HCT116 (cell line): ENCODE data around the gene GRIK3. TPM values are rescaled to one million over a fixed set of nuclear protein-coding genes. Genes with fewer than 3 reads are reported as not detected.

ENCODE experiments used
- ATAC-seq: fragments of 200-7000 bp; cut with Tn5 transposase; 2 replicates; pipeline ENCODE4 v1.9.1; 2020; ENCODE audit warnings: mild to moderate bottlenecking, moderate library complexity
- BruUV-seq: library from RNA; stranded (reverse); fragments of 400-500 nt; replicated peaks from 2 replicates; lab custom pipeline; 2021; lab: Mats Ljungman, UMichigan
- CTCF ChIA-PET: fragments of 300-600 bp; sonication (Branson Sonifier 250); formaldehyde crosslinking; loops from one replicate; lab custom pipeline; 2021; ENCODE audit warnings: antibody characterized with exemption; lab: Charles Lee
- POLR2A ChIA-PET: fragments of 300-600, 350-600 bp; sonication (Branson Sonifier 250); formaldehyde crosslinking; loops from one replicate; lab custom pipeline; 2021; ENCODE audit warnings: antibody characterized with exemption; lab: Charles Lee
- RAD21 ChIA-PET, 2 experiments: fragments of 300-600 bp; sonication (Branson Sonifier 250); formaldehyde crosslinking; loops; one replicate each; lab custom pipeline; 2023; ENCODE audit warnings: low total read pairs in 2 of 2; ENCODE audit not compliant: uncharacterized antibody in 2 of 2, unreplicated experiment in 2 of 2, low non-redundant PET in 1 of 2; lab: Charles Lee
- DNase-seq: peaks from one replicate; pipeline ENCODE4 v3.0.0-alpha.2; 2010; ENCODE audit warnings: low read depth, low spot score
- H2AFZ ChIP-seq: fragments of 200-600 bp; shearing (Covaris generic), sonication (generic); 2 replicates; pipeline ENCODE4 v1.6.1; 2017; ENCODE audit warnings: low read depth, mixed run types, mixed read lengths, antibody characterized with exemption, low read length; ENCODE audit not compliant: poor library complexity, severe bottlenecking
- H3K27ac ChIP-seq: 2 replicates; pipeline ENCODE4 v1.5.1; 2012; ENCODE audit warnings: low read depth, low read length
- H3K27me3 ChIP-seq: fragments of 200-600 bp; sonication (generic); 2 replicates; pipeline ENCODE4 v1.6.1; 2016; ENCODE audit warnings: mixed run types, low read length, mixed read lengths; ENCODE audit not compliant: insufficient read depth
- H3K36me3 ChIP-seq, 2 experiments: fragments of 200-500 bp in 1 of 2; fragments of 200-600 bp in 1 of 2; sonication (Bioruptor generic) in 1 of 2; sonication (generic) in 1 of 2; 2 replicates each; pipeline versions ENCODE4 v1.5.1 to v1.6.1; 2014 to 2016; ENCODE audit warnings: low read length in 2 of 2, inconsistent platforms in 1 of 2, mixed read lengths in 1 of 2, mixed run types in 1 of 2; ENCODE audit not compliant: insufficient read depth in 2 of 2, control insufficient read depth in 1 of 2
- H3K4me1 ChIP-seq, 2 experiments: fragments of 200-600 bp in 1 of 2; sonication (generic) in 1 of 2; 2 replicates each; pipeline versions ENCODE4 v1.5.1 to v1.6.1; 2012 to 2017; ENCODE audit warnings: low read length in 2 of 2, inconsistent platforms in 1 of 2, mild to moderate bottlenecking in 1 of 2, mixed read lengths in 1 of 2, mixed run types in 1 of 2, moderate library complexity in 1 of 2; ENCODE audit not compliant: insufficient read depth in 2 of 2, control insufficient read depth in 1 of 2
- H3K4me2 ChIP-seq: fragments of 200-600 bp; sonication (generic); 2 replicates; pipeline ENCODE4 v1.6.1; 2017; ENCODE audit warnings: mixed run types, low read length, mixed read lengths
- H3K4me3 ChIP-seq, 2 experiments: fragments of 200-600 bp in 1 of 2; sonication (generic) in 1 of 2; replicated peaks in 1 of 2; 2 replicates each; pipeline ENCODE4 v1.5.1; 2011 to 2016; ENCODE audit warnings: low read length in 2 of 2, control low read depth in 1 of 2, low read depth in 1 of 2, mild to moderate bottlenecking in 1 of 2, mixed read lengths in 1 of 2, mixed run types in 1 of 2
- H3K79me2 ChIP-seq: fragments of 200-600 bp; sonication (generic); 2 replicates; pipeline ENCODE4 v1.6.1; 2017; ENCODE audit warnings: mild to moderate bottlenecking, mixed run types, low read length, moderate library complexity, mixed read lengths; ENCODE audit not compliant: insufficient read depth
- H3K9ac ChIP-seq: fragments of 200-600 bp; sonication (generic); 2 replicates; pipeline ENCODE4 v1.6.1; 2016; ENCODE audit warnings: low read length, mixed read lengths
- H3K9me2 ChIP-seq: fragments of 200-600 bp; sonication (generic), shearing (Covaris generic); 2 replicates; pipeline ENCODE4 v1.6.1; 2017; ENCODE audit warnings: mixed run types, mild to moderate bottlenecking, moderate library complexity; ENCODE audit not compliant: insufficient read depth
- H3K9me3 ChIP-seq, 2 experiments: fragments of 200-500 bp in 1 of 2; fragments of 200-600 bp in 1 of 2; sonication (Bioruptor generic) in 1 of 2; sonication (generic) in 1 of 2; 2 replicates each; pipeline ENCODE4 v1.6.1; 2014 to 2017; ENCODE audit warnings: low read length in 2 of 2, mixed read lengths in 2 of 2, inconsistent platforms in 1 of 2, low read depth in 1 of 2, mild to moderate bottlenecking in 1 of 2, mixed run types in 1 of 2, moderate library complexity in 1 of 2; ENCODE audit not compliant: control insufficient read depth in 1 of 2, insufficient read depth in 1 of 2
- H4K20me1 ChIP-seq: fragments of 200-600 bp; sonication (generic), shearing (Covaris generic); 2 replicates; pipeline ENCODE4 v1.6.1; 2017; ENCODE audit warnings: mixed run types, mild to moderate bottlenecking, moderate library complexity; ENCODE audit not compliant: insufficient read depth
- CBX3 ChIP-seq: IDR thresholded peaks from 2 replicates; pipeline ENCODE4 v1.6.1; 2012; ENCODE audit warnings: low read depth
- CEBPB ChIP-seq: IDR thresholded peaks from 2 replicates; pipeline ENCODE4 v1.6.1; 2012; ENCODE audit warnings: low read depth
- EGR1 ChIP-seq: IDR thresholded peaks from 2 replicates; pipeline ENCODE4 v1.6.1; 2012; ENCODE audit warnings: low read depth
- ELF1 ChIP-seq: IDR thresholded peaks from 2 replicates; pipeline ENCODE4 v1.6.1; 2012; ENCODE audit warnings: low read depth, borderline replicate concordance
- EZH2 ChIP-seq: fragments of 200-600 bp; sonication (generic); IDR thresholded peaks from 2 replicates; pipeline ENCODE4 v1.6.1; 2017; ENCODE audit warnings: antibody characterized with exemption, mixed run types
- JUND ChIP-seq: IDR thresholded peaks from 2 replicates; pipeline ENCODE4 v1.6.1; 2012
- RAD21 ChIP-seq: IDR thresholded peaks from 2 replicates; pipeline ENCODE4 v1.6.1; 2012; ENCODE audit warnings: low read depth, mild to moderate bottlenecking
- SIN3A ChIP-seq: IDR thresholded peaks from 2 replicates; pipeline ENCODE4 v1.6.1; 2012; ENCODE audit warnings: low read depth
- TCF7L2 ChIP-seq: IDR thresholded peaks from 2 replicates; pipeline ENCODE4 v1.7.0; 2011; ENCODE audit warnings: borderline replicate concordance, inconsistent platforms; ENCODE audit not compliant: insufficient read depth, insufficient read length; ENCODE audit errors: extremely low read depth
- YY1 ChIP-seq: IDR thresholded peaks from 2 replicates; pipeline ENCODE4 v1.6.1; 2011; ENCODE audit warnings: low read length, low read depth, moderate library complexity, mild to moderate bottlenecking; ENCODE audit not compliant: insufficient replicate concordance; ENCODE audit errors: extremely low read depth
- ZFX ChIP-seq: fragments of 450-650 bp; IDR thresholded peaks from 2 replicates; pipeline ENCODE4 v1.6.1; 2017
- ZNF274 ChIP-seq: fragments of 200-500 bp; sonication (Bioruptor generic); IDR thresholded peaks from 2 replicates; pipeline ENCODE4 v1.6.1; 2014; ENCODE audit warnings: mild to moderate bottlenecking, low read depth, low read length, inconsistent platforms
- intact Hi-C: fragments of 100-400 bp; cut with micrococcal nuclease; formaldehyde crosslinking; loops from 2 replicates; pipeline ENCODE4 v1.10.0; 2022
- total RNA-seq: library from RNA; stranded (reverse); gene quantifications from one replicate; pipeline ENCODE4 v1.2.1, GENCODE V29; 2021; ENCODE audit not compliant: unreplicated experiment
- TF ChIP-seq, protein P1 (sequence below): IDR thresholded peaks from 2 replicates; pipeline ENCODE4 v1.6.1; 2011; ENCODE audit warnings: mild to moderate bottlenecking, low read length, moderate library complexity; ENCODE audit not compliant: insufficient replicate concordance; ENCODE audit errors: extremely low read depth
- TF ChIP-seq, protein P2 (sequence below): IDR thresholded peaks from 2 replicates; pipeline ENCODE4 v1.6.1; 2012
- TF ChIP-seq, protein P3 (sequence below): IDR thresholded peaks from 2 replicates; pipeline ENCODE4 v1.6.1; 2012; ENCODE audit warnings: low read depth
- TF ChIP-seq, protein P4 (sequence below): IDR thresholded peaks from 2 replicates; pipeline ENCODE4 v1.6.1; 2012

Gene GRIK3
- total RNA-seq, 1 experiment from 2014 or later: not detected

DNA sequence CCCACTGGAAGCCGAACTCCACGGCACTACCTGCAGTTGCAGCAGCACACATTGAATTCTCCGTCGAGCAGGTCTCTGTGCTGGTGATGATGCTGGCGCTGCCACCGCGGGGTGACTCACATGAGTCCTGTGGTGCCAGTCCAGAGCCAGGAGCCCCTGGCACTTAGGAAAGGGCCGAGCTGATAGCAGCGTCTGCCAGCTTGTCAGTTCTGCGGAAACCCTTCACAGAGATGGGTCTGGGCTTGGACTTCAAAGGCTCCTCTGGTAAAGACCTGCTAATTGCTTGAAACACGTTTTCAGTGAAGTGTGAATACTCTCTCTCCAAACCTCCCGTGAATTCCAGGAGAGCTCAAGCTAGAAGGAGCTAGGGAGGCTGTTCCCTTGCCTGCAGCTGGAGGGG, 92.2 kb downstream of the GRIK3 start:
- no peaks in the 10 kb centered on the region for H3K9me3 ChIP-seq
- CTCF ChIA-PET: no interaction called here
- H3K9me2 ChIP-seq: no peaks in the 10 kb centered on the region
- BruUV-seq: no TSS peak
- no peaks in the 10 kb centered on the region for H4K20me1 ChIP-seq
- peaks cover 89% of the 10 kb centered on the region for H3K27me3 ChIP-seq
- H3K4me2 ChIP-seq: no peak overlapping the region
- DNase-seq (no peak), ATAC-seq (no peak)
- RAD21 ChIA-PET: no interaction called here
- H2AFZ ChIP-seq: no peak overlapping the region
- TF ChIP-seq, protein P1, sequence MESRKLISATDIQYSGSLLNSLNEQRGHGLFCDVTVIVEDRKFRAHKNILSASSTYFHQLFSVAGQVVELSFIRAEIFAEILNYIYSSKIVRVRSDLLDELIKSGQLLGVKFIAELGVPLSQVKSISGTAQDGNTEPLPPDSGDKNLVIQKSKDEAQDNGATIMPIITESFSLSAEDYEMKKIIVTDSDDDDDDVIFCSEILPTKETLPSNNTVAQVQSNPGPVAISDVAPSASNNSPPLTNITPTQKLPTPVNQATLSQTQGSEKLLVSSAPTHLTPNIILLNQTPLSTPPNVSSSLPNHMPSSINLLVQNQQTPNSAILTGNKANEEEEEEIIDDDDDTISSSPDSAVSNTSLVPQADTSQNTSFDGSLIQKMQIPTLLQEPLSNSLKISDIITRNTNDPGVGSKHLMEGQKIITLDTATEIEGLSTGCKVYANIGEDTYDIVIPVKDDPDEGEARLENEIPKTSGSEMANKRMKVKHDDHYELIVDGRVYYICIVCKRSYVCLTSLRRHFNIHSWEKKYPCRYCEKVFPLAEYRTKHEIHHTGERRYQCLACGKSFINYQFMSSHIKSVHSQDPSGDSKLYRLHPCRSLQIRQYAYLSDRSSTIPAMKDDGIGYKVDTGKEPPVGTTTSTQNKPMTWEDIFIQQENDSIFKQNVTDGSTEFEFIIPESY: no peak
- TF ChIP-seq JUND: no peak
- TF ChIP-seq SIN3A: no peak
- no peak for TF ChIP-seq ZNF274
- TF ChIP-seq CBX3: no peak
- TF ChIP-seq, protein P2, sequence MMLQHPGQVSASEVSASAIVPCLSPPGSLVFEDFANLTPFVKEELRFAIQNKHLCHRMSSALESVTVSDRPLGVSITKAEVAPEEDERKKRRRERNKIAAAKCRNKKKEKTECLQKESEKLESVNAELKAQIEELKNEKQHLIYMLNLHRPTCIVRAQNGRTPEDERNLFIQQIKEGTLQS: no peak
- no peak for TF ChIP-seq TCF7L2
- TF ChIP-seq EGR1: no peak
- TF ChIP-seq, protein P3, sequence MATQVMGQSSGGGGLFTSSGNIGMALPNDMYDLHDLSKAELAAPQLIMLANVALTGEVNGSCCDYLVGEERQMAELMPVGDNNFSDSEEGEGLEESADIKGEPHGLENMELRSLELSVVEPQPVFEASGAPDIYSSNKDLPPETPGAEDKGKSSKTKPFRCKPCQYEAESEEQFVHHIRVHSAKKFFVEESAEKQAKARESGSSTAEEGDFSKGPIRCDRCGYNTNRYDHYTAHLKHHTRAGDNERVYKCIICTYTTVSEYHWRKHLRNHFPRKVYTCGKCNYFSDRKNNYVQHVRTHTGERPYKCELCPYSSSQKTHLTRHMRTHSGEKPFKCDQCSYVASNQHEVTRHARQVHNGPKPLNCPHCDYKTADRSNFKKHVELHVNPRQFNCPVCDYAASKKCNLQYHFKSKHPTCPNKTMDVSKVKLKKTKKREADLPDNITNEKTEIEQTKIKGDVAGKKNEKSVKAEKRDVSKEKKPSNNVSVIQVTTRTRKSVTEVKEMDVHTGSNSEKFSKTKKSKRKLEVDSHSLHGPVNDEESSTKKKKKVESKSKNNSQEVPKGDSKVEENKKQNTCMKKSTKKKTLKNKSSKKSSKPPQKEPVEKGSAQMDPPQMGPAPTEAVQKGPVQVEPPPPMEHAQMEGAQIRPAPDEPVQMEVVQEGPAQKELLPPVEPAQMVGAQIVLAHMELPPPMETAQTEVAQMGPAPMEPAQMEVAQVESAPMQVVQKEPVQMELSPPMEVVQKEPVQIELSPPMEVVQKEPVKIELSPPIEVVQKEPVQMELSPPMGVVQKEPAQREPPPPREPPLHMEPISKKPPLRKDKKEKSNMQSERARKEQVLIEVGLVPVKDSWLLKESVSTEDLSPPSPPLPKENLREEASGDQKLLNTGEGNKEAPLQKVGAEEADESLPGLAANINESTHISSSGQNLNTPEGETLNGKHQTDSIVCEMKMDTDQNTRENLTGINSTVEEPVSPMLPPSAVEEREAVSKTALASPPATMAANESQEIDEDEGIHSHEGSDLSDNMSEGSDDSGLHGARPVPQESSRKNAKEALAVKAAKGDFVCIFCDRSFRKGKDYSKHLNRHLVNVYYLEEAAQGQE: no peak
- no peak for TF ChIP-seq ZFX
- TF ChIP-seq YY1: no peak
- no peak for TF ChIP-seq RAD21
- no peak for TF ChIP-seq ELF1
- TF ChIP-seq CEBPB: no peak
- TF ChIP-seq, protein P4, sequence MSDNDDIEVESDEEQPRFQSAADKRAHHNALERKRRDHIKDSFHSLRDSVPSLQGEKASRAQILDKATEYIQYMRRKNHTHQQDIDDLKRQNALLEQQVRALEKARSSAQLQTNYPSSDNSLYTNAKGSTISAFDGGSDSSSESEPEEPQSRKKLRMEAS: no peak
- TF ChIP-seq EZH2: no peak
- H3K4me1 ChIP-seq: no peaks in the 10 kb centered on the region
- no peaks in the 10 kb centered on the region for H3K79me2 ChIP-seq
- no peak overlapping the region for H3K4me3 ChIP-seq
- no peak overlapping the region for H3K27ac ChIP-seq
- intact Hi-C loops: no loop called here
- H3K36me3 ChIP-seq: no peaks in the 10 kb centered on the region
- POLR2A ChIA-PET: no interaction called here
- no peak overlapping the region for H3K9ac ChIP-seq
